Left ventricle myocardium superior (tissue), 1 donor: Measurements from ENCODE around the gene TGIF1. TPM values are rescaled to one million over a fixed set of nuclear protein-coding genes. Genes with fewer than 3 reads are reported as not detected.

Source experiments
- ATAC-seq: fragments of 200-7000 bp; cut with Tn5 transposase; one replicate; pipeline ENCODE4 v1.9.1; 2020; ENCODE audit warnings: mild to moderate bottlenecking, moderate library complexity
- DNase-seq: peaks from one replicate; pipeline ENCODE4 v3.0.0-alpha.2; 2020
- intact Hi-C: fragments of 100-400 bp; cut with micrococcal nuclease; formaldehyde crosslinking; loops from one replicate; pipeline ENCODE4 v1.11.0; 2022
- total RNA-seq: library from RNA; stranded (reverse); fragmentation: NEBNext Ultra II Directional; extraction: Animal tissue kit (Norgen Biotek cat#: 25700); gene quantifications from one replicate; pipeline ENCODE4 v1.2.1, GENCODE V29; 2021
- donor health status: DM: no; HTN: yes; CAD: no; lungs with severe emphysema.

The TGIF1 gene
- total RNA-seq, 1 donor from 2014 or later, result 10.0 TPM

DNA sequence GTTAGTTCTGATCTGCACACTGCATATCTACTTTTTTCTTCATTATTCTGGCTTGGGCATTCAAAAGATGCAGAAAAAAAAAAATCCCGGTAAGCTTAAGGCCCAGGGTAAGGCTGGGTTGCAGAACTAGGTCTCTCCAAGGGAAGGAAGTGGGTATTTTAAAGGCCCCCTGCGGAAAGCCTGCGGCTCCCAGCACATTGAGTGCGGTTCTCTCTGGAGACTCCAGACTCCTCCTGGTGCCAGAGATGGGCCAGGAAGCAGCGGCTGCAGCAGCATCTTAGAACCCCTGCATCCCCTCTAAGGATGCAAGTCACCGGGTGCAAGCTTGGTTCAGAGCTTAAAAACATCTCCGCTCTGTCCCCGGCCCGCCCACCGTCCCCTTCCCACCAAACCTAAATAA, 49.5 kb downstream of the TGIF1 start:
- DNase-seq (no peak), ATAC-seq (peak; percentile 27)
- intact Hi-C loops, result no loop called here

DNA sequence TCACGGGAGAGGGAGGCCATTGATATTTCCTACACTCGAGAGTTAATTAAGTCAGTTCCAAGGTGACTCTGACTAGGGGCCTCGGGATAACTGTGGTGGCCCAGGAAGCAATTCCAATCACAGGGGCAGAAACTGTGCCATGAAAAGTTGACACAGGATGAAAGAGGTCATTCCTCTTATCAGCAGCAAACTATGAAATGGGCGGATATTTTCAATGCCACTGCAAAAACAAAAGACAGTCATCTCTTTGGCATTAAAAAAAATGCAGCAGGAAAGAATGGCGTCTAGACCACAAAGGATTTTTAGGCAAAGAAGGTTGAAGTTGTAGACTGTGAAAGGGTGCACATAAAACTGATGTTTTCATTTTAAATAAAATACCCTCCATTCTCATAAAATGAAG, 50.0 kb downstream of the TGIF1 start:
- no peak for DNase-seq
- intact Hi-C loops, result no loop called here
- no peak for ATAC-seq

DNA sequence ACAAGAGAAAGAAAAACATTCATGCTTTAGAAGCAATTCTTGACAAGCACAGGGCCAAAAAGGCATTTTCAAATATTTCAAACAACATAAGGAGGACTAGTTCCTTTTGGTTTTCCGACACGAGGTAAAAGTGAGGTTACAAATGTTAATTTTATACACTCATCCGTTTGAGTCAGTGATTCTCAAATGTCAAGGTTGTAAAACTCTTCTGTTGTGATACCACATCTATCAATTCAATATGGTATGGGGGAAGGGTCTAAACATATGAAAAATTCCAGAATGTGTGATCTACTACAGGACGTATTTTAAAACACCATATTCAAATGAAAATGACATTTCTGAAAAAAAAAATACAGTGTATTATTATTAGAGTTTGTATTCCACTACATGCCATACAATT, 52.7 kb downstream of the TGIF1 start:
- intact Hi-C loops, result no loop called here
- DNase-seq, result no peak
- no peak for ATAC-seq

DNA sequence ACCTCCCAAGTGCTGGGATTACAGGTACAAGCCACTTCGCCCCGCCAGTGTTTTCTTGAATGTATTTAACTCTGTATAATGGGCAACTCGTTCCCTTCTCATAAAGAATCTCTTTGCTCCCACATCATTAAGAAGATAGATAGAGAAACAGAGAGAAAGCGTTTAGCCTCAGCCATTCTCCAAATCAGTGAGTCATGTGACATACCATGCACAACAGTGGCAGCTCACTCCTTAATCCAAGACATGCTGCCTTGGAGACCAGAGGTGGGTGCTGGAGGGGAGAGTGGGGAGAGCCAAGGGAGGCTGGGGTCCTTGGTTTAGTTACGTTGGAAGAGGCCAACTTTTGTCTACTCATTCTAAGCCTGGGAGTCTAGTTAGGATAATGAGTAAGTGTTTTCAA, 54.7 kb downstream of the TGIF1 start:
- no peak for ATAC-seq
- intact Hi-C loops, result no loop called here
- DNase-seq, result no peak

DNA sequence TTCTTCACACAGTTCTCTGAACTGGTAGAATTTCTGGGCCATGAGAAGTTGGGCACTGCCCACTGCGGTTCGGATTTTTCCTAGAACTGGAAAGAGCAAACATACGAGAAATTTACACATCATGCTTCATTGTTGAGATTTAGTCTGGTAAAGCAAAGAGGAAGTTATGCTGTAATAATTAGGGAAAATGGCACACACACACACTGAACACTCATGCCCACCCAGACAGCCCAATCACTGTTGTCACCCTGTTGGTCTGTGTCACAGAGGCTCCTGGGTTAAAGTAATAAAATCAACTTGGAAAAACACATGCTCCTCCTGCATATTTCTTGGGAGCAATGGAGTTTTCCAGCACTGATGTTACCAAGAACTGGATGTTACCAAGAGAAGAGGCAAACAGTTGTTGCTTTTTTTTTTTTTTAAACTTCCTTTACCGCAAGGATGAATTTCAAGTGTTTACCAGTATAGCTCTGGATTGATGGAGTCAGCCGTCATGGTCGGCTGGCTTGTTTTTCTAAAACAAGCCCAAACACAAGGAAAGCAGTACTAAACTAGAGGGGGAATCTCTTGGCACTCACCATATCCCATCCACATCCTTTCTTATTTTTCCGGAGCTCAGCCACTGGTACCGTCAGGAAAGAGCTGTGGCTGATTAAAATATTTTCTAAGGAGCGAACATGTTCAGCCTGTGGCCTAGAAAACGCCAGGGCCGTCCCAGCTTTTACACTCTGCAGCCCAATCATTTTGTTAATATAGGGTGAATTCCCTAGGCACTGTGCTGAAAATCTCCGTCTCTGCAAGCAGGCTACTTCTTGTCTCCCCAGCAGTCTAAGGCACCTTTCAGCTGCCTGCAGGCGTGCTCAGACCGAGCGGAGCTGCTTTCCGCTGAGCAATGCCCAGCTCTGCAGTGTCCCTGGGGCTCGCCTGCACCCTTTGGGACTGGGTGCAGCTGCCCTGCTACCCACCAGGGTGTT, 58.9 kb downstream of the TGIF1 start:
- intact Hi-C loops, result no loop called here
- no peak for ATAC-seq

More for the DNA sequence above, 58.9 kb downstream of the TGIF1 start:
- no peak for DNase-seq

Other genes with a start within 250 kb of the TGIF1 start
- gene MYOM1, start 230.2 kb upstream of the TGIF1 start, total RNA-seq, result 724 TPM
- gene MYL12A, start 202.4 kb upstream of the TGIF1 start, total RNA-seq, result 1,328 TPM
- gene MYL12B, start 188.0 kb upstream of the TGIF1 start, total RNA-seq, result 168 TPM